Caco-2 (cell line): ENCODE measurements around the gene ASPG. TPM values are rescaled to one million over a fixed set of nuclear protein-coding genes. Genes with fewer than 3 reads are reported as not detected.

ENCODE experiments used
- BruUV-seq: library from RNA; stranded (reverse); fragments of 400-500 nt; replicated peaks from 2 replicates; lab custom pipeline; 2021; lab: Mats Ljungman, UMichigan
- CTCF ChIA-PET: fragments of 300-600 bp; sonication (Branson Sonifier 250); formaldehyde crosslinking; loops from one replicate; lab custom pipeline; 2022; ENCODE audit warnings: antibody characterized with exemption; lab: Charles Lee
- POLR2A ChIA-PET: fragments of 300-600 bp; sonication (Branson Sonifier 250); formaldehyde crosslinking; loops from one replicate; lab custom pipeline; 2022; ENCODE audit warnings: antibody characterized with exemption; lab: Charles Lee
- DNase-seq, 2 experiments: peaks; one replicate each; pipeline versions ENCODE4 v3.0.0 to v3.0.0-alpha.2; 2020 to 2022
- H3K27me3 ChIP-seq: replicated peaks from 2 replicates; pipeline ENCODE4 v1.6.0; 2011; ENCODE audit warnings: low read length; ENCODE audit not compliant: control insufficient read depth, insufficient read depth
- H3K36me3 ChIP-seq: 2 replicates; pipeline ENCODE4 v1.5.1; 2011; ENCODE audit warnings: low read length; ENCODE audit not compliant: control insufficient read depth, insufficient read depth
- H3K4me1 ChIP-seq: fragments of 250-450 bp; sonication (Bioruptor Pico); 2 replicates; pipeline ENCODE4 v1.5.1; 2020; ENCODE audit warnings: mild to moderate bottlenecking
- H3K4me3 ChIP-seq: 2 replicates; pipeline ENCODE4 v1.5.1; 2011; ENCODE audit warnings: low read depth, mild to moderate bottlenecking, control low read depth, low read length
- H3K9me3 ChIP-seq: fragments of 250-450 bp; sonication (Bioruptor Pico); 2 replicates; pipeline ENCODE4 v1.5.1; 2020; ENCODE audit warnings: mild to moderate bottlenecking, moderate library complexity
- H3K27ac Mint-ChIP-seq: one replicate; pipeline ENCODE4 v1.8.0; 2022; ENCODE audit warnings: mixed read lengths; ENCODE audit not compliant: unreplicated experiment
- H3K27me3 Mint-ChIP-seq: one replicate; pipeline ENCODE4 v1.8.0; 2022; ENCODE audit warnings: mixed read lengths; ENCODE audit not compliant: insufficient read depth, unreplicated experiment
- H3K36me3 Mint-ChIP-seq: one replicate; pipeline ENCODE4 v1.8.0; 2022; ENCODE audit warnings: mild to moderate bottlenecking, mixed read lengths; ENCODE audit not compliant: insufficient read depth, unreplicated experiment
- H3K4me1 Mint-ChIP-seq: one replicate; pipeline ENCODE4 v1.8.0; 2022; ENCODE audit warnings: low read depth, mixed read lengths; ENCODE audit not compliant: unreplicated experiment
- H3K4me3 Mint-ChIP-seq: one replicate; pipeline ENCODE4 v1.8.0; 2022; ENCODE audit warnings: mild to moderate bottlenecking, moderate library complexity, mixed read lengths; ENCODE audit not compliant: unreplicated experiment
- H3K9me3 Mint-ChIP-seq: one replicate; pipeline ENCODE4 v1.8.0; 2022; ENCODE audit warnings: mixed read lengths; ENCODE audit not compliant: unreplicated experiment
- intact Hi-C: fragments of 100-400 bp; cut with micrococcal nuclease; formaldehyde crosslinking; loops from one replicate; pipeline ENCODE4 v1.10.0; 2022; ENCODE audit not compliant: unreplicated experiment
- total RNA-seq: library from RNA; stranded (reverse); gene quantifications from 2 replicates; pipeline ENCODE4 v1.2.3, GENCODE V29; 2022
- TF ChIP-seq, protein P1 (sequence below), 2 experiments: fragments of 200-600 bp in 1 of 2; IDR thresholded peaks; 1 replicate in 1 of 2; 2 replicates in 1 of 2; pipeline versions ENCODE4 v1.5.1 to v1.8.0; 2011 to 2022; ENCODE audit warnings: antibody characterized with exemption in 1 of 2, control low read depth in 1 of 2, inconsistent platforms in 1 of 2, low read depth in 1 of 2, low read length in 1 of 2, mild to moderate bottlenecking in 1 of 2, moderate library complexity in 1 of 2; ENCODE audit not compliant: insufficient read depth in 1 of 2, severe bottlenecking in 1 of 2, unreplicated experiment in 1 of 2

The ASPG gene
- total RNA-seq, 1 experiment from 2014 or later: not detected

DNA sequence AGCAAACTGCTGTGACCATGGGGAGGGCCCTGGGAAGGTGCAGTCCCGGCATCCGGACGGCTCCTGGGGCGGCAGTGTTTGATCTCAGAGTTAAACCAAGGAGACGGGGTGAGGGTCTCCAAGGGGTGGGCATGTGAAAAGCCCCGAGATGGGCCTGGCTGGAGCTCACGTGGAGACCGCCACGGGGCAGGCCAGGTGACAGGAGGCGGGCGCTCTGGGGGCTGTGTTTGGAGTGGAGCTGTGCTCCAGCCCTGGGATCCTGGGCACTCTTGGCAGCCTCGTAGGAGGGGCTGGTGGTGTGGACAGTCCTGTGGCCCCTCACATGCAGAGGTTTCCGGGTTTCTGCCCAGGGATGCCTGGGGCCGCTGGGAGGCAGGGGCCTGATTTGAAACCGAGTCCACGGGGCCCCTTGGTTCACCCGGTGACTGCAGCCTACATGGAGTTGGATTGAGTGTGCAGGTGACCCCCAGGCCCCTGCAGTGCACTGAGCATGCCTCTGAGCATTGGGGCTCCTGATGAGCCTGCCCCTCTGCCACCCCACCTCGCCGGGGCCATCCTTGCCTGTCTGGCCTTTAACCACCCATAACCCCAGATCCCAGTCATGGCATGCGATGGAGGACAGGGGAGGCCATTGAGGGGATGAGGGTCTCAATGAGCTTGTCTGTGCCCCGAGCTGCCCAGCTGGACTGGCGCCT lies 61.3 kb downstream of the ASPG start:
- H3K36me3 ChIP-seq: no peaks in the 10 kb centered on the region
- BruUV-seq: no TSS peak
- intact Hi-C loops: no loop called here
- ChIA-PET CTCF (no interaction called here), POLR2A (no interaction called here)
- H3K27me3 ChIP-seq: no peaks in the 10 kb centered on the region
- no peaks in the 10 kb centered on the region for H3K36me3 Mint-ChIP-seq
- no peaks in the 10 kb centered on the region for H3K4me1 Mint-ChIP-seq
- no peak overlapping the region for H3K4me3 Mint-ChIP-seq
- no peaks in the 10 kb centered on the region for H3K9me3 Mint-ChIP-seq
- H3K9me3 ChIP-seq: no peaks in the 10 kb centered on the region
- no peak overlapping the region for H3K27ac Mint-ChIP-seq
- no peaks in the 10 kb centered on the region for H3K4me1 ChIP-seq
- no peak for DNase-seq
- TF ChIP-seq, protein P1, sequence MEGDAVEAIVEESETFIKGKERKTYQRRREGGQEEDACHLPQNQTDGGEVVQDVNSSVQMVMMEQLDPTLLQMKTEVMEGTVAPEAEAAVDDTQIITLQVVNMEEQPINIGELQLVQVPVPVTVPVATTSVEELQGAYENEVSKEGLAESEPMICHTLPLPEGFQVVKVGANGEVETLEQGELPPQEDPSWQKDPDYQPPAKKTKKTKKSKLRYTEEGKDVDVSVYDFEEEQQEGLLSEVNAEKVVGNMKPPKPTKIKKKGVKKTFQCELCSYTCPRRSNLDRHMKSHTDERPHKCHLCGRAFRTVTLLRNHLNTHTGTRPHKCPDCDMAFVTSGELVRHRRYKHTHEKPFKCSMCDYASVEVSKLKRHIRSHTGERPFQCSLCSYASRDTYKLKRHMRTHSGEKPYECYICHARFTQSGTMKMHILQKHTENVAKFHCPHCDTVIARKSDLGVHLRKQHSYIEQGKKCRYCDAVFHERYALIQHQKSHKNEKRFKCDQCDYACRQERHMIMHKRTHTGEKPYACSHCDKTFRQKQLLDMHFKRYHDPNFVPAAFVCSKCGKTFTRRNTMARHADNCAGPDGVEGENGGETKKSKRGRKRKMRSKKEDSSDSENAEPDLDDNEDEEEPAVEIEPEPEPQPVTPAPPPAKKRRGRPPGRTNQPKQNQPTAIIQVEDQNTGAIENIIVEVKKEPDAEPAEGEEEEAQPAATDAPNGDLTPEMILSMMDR (IDR thresholded peaks at IDR 0.05; ENCODE audit: insufficient read depth in 1 of 2, low read depth in 1 of 2, low read length in 1 of 2, severe bottlenecking in 1 of 2, unreplicated experiment in 1 of 2): no peak
- H3K27me3 Mint-ChIP-seq: peaks cover 12% of the 10 kb centered on the region
- no peak overlapping the region for H3K4me3 ChIP-seq

DNA sequence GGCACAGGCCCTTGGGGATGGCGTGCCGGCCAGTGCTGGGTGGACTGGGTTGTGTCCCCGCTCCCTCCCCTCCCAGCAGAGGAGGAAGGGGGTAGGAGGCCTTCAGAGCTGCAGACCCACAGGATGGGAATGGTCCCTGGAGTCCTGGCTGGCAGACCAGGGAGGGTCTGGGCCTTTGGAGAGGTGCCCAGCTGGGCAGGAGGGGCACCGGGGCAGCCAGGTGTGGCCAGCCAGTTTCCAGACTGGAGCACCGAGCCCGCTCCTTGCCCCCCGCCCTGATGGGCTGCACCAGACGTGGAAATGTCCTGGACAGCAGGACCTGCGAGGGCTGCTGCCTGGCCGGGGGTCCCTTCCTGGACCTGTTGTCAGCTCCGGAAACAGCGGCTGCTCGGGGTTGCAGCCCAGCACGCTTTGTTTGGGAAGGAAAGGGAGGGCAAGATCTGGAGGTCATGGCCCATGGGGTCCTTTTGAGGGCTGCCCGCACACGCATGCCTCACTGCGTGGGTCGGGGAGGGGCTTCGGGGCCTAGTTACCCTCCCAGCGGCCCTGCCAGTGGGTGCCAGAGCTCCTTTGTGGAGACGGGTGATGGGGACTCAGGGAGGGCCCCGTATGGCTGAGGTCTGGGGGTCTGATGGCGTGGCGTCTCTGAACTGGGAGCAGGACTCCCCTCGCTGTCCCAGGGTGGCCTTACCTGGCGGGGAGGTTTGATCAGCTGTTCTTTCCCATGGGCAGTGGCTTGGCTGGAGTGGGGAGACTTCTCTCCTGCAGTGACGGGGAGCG lies 62.0 kb downstream of the ASPG start:
- H3K4me3 Mint-ChIP-seq: no peak overlapping the region

More for the DNA sequence above, 62.0 kb downstream of the ASPG start:
- POLR2A ChIA-PET: no interaction called here
- H3K27me3 ChIP-seq: no peaks in the 10 kb centered on the region
- CTCF ChIA-PET: no interaction called here
- H3K4me1 Mint-ChIP-seq: no peaks in the 10 kb centered on the region
- no peaks in the 10 kb centered on the region for H3K4me1 ChIP-seq
- no peak overlapping the region for H3K27ac Mint-ChIP-seq
- H3K36me3 Mint-ChIP-seq: no peaks in the 10 kb centered on the region
- H3K4me3 ChIP-seq: no peak overlapping the region
- H3K9me3 Mint-ChIP-seq: no peaks in the 10 kb centered on the region
- intact Hi-C loops: no loop called here
- no peak for DNase-seq
- peaks cover 12% of the 10 kb centered on the region for H3K27me3 Mint-ChIP-seq
- TF ChIP-seq, protein P1 (IDR thresholded peaks at IDR 0.05; ENCODE audit: insufficient read depth in 1 of 2, low read depth in 1 of 2, low read length in 1 of 2, severe bottlenecking in 1 of 2, unreplicated experiment in 1 of 2): no peak
- H3K36me3 ChIP-seq: no peaks in the 10 kb centered on the region
- BruUV-seq: no TSS peak
- H3K9me3 ChIP-seq: no peaks in the 10 kb centered on the region
